Measurements from ENCODE around the gene INAFM1. TPM values are rescaled to one million over a fixed set of nuclear protein-coding genes. Genes with fewer than 3 reads are reported as not detected.
A peak's percentile ranks its signal among the peaks of the same experiment; 100 is the strongest.

INAFM1 gene
- total and polyA plus RNA-seq, 9 of the 15 experiments (the other 6 are each of a cell fraction or from before 2014, with no cell fraction given): 0.71 to 30.9 (median 3.1) TPM

DNA sequence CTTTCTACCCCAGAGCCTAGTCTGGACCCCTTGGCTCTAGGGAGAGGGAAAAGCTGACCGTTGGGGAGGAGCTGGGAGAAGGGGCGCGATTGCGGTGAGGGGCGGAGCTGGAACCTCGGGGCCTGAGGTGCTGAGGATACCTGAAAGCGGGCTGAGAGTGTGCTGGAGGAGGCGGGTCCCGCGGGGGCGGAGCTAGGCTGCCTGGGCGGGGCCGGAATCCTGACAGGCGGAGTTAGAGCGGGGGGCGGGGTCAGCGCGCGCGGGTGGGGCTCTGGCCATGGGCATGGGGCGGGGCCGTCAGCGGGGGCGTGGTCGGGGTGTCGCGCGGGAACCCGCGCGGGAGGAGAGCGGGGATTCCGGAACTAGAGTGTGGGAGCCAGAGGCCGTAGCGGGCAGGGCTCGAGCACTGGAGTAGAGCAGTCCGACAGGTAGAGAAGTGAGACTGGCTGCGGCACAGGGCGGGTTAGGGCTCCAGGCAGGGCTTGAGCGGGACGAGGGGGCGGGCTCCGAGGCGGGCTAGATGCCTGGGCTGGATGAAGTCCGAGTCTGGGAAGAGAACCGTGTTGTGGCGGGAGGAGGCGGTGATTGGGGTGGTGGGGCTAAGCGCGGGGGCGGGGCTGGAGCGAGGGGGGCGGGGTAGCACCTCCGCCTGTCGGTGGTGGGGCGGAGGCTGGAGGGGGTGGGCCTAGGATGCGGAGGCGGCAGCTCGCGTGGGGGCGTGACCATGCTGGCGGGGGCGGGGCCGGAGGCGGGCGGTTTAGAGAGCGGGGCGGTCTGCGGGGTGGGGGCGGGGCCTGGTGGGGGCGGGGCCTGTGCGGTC, at the start of gene INAFM1 (continued):
- TF ChIP-seq RB1 (IDR thresholded peaks at IDR 0.05; ENCODE audit: low read depth) (peak; percentile 88; the same call in 1 of the 2 replicates), ILK (tag; IDR thresholded peaks at IDR 0.05; ENCODE audit: borderline replicate concordance, low read depth) (no peak), ZFPM2 (CRISPR knock-in tag; IDR thresholded peaks at IDR 0.05) (no peak), C11orf30 (IDR thresholded peaks at IDR 0.05; ENCODE audit: low read depth) (no peak), SP1 (CRISPR knock-in tag; IDR thresholded peaks at IDR 0.05) (no peak; the same call in 1 of the 2 replicates), SUPT5H (IDR thresholded peaks at IDR 0.05) (peak; percentile 76), KDM5B (IDR thresholded peaks at IDR 0.05; ENCODE audit: insufficient replicate concordance, low read depth, low read length) (peak; percentile 54), POLR2B (IDR thresholded peaks at IDR 0.05; ENCODE audit: low read depth, partially characterized antibody) (peak; percentile 76), FIP1L1 (IDR thresholded peaks at IDR 0.05; ENCODE audit: low read depth, low read length, poor library complexity, severe bottlenecking) (no peak), NFYB (IDR thresholded peaks at IDR 0.05; ENCODE audit: extremely low read depth, insufficient read length) (no peak), ZNF79 (CRISPR knock-in tag; IDR thresholded peaks at IDR 0.05; ENCODE audit: low read depth) (no peak), TAF1 (IDR thresholded peaks at IDR 0.05; ENCODE audit: control insufficient read depth, extremely low read depth, insufficient read depth, low read length, severe bottlenecking) (peak; percentile 50), GABPB1 (CRISPR knock-in tag; IDR thresholded peaks at IDR 0.05) (peak; percentile 54; the same call in 1 of the 2 replicates), CBFB (CRISPR knock-in tag; IDR thresholded peaks at IDR 0.05) (no peak), TGIF2 (CRISPR knock-in tag; IDR thresholded peaks at IDR 0.05) (no peak), XRCC3 (IDR thresholded peaks at IDR 0.05) (no peak), POU5F1 (IDR thresholded peaks at IDR 0.05; ENCODE audit: borderline replicate concordance, low read depth, low read length, partially characterized antibody) (no peak), FOSL1 (tag; conservative IDR thresholded peaks at IDR 0.05) (no peak), ZBTB17 (CRISPR knock-in tag; IDR thresholded peaks at IDR 0.05) (no peak), TSC22D4 (tag; IDR thresholded peaks at IDR 0.05) (no peak), BCOR (IDR thresholded peaks at IDR 0.05) (no peak), ZSCAN32 (CRISPR knock-in tag; IDR thresholded peaks at IDR 0.05) (no peak)
- TF ChIP-seq, protein P1, sequence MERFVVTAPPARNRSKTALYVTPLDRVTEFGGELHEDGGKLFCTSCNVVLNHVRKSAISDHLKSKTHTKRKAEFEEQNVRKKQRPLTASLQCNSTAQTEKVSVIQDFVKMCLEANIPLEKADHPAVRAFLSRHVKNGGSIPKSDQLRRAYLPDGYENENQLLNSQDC (CRISPR knock-in tag; IDR thresholded peaks at IDR 0.05): no peak
- TF ChIP-seq, protein P2, sequence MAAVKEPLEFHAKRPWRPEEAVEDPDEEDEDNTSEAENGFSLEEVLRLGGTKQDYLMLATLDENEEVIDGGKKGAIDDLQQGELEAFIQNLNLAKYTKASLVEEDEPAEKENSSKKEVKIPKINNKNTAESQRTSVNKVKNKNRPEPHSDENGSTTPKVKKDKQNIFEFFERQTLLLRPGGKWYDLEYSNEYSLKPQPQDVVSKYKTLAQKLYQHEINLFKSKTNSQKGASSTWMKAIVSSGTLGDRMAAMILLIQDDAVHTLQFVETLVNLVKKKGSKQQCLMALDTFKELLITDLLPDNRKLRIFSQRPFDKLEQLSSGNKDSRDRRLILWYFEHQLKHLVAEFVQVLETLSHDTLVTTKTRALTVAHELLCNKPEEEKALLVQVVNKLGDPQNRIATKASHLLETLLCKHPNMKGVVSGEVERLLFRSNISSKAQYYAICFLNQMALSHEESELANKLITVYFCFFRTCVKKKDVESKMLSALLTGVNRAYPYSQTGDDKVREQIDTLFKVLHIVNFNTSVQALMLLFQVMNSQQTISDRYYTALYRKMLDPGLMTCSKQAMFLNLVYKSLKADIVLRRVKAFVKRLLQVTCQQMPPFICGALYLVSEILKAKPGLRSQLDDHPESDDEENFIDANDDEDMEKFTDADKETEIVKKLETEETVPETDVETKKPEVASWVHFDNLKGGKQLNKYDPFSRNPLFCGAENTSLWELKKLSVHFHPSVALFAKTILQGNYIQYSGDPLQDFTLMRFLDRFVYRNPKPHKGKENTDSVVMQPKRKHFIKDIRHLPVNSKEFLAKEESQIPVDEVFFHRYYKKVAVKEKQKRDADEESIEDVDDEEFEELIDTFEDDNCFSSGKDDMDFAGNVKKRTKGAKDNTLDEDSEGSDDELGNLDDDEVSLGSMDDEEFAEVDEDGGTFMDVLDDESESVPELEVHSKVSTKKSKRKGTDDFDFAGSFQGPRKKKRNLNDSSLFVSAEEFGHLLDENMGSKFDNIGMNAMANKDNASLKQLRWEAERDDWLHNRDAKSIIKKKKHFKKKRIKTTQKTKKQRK (IDR thresholded peaks at IDR 0.05; ENCODE audit: borderline replicate concordance, low read depth, low read length): no peak

All from K562 (cell line).